HG02884 (cell line): ENCODE results near the gene EPHA8.

ENCODE experiments used
- ATAC-seq: cut with Tn5 transposase; IDR thresholded peaks from one replicate; pipeline ENCODE4 v1.9.1; 2021; ENCODE audit warnings: mild to moderate bottlenecking, moderate library complexity; ENCODE audit not compliant: unreplicated experiment

The EPHA8 gene

DNA sequence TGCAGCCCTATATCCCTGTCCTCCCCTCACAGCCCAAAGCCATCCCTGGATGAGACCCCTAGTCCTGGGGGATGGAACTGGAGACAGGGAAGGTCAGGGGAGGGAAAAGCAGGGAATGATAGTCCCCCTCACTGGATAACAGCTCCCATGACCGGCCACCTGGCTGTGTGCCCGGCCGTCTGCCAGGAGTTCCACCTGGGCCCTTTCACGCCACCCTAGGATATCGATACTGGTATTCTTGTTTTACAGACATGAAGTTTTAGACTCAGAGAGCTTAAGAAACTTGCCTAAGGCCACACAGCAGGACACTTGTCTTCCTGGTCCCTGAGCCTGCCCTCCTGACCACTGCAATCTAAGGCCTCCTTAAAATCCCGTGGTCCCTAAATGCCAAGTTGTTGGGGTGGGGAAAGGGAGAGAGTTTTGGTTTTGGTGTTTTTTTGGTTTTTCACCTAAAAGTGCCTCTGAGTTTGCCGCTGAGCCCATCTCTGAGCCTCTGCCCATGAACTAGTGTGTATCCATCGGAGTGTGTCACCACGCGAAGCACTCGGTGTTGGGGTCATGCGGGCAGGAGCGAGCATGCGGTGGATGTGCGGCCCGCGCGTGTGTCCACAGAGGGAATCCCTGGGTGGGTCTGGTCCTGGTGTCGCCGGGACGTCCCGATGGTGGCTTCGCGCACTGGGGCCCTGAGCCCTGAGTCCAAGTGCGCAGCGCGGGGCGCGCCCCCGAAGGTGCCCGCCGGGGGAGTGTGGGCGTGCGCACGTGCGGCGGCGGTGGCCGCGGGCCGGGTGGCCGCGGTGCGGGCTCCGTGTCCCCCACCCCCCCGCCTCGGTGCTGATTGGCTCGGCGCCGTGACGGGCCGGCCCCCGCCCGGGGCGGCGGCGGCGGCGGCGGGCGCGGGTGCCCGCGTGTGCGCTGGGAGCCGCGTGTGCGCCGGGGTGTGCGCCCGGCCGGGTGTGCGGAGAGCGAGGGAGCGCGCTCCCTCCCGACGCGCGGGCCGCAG, at the start of gene EPHA8:
EPHA8 (plus strand) TSS at position 906 of the 1,000 bp plus-strand sequence. CDS start 147 bp downstream, outside the sequence.
- no peak for ATAC-seq

DNA sequence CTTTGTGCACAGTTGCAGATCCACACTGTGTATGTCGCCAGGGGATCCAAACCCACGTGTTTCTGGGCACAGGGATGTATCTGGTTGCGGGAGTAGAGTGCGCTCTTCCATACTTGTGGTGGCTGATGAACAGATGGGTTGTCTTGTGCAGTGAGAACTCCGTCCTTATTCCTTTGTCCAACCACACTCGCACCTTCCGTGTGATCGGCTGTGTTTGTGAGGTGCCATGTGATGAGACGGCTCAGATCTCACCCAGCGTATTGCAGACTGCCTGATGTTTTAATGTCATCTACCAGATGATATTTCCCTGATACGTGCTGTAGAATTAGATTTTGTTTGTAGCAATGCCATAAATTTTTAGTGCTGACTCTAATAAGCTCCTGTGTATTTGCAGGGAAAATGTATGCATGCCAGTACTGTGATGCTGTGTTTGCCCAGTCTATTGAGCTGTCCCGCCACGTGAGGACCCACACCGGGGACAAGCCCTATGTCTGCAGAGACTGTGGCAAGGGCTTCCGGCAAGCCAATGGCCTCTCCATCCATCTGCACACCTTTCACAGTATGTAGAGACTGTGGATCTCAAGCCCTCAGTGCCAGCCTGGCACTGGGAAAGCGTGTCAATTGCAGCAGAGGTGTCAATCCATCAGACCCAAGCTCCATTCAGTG, 46.2 kb upstream of the EPHA8 start:
- ATAC-seq = no peak

DNA sequence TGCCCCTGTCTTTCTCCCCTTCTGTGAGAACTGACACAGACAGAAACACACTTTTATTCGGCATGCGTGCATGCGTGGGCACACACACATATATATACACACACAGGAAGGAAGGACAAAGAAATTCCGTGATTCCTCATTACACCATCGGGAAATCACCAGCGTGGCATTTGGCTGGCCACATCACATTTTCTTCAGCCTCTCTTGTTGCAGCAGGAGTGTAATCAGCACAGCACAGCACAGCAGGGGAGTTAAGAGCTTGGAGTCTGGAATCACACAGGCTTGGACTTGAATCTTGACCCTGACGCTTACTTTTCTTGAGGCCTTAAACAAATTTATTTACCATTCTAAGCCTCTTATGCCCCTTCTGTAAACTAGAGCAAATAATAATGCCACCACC, 45.3 kb upstream of the EPHA8 start:
- ATAC-seq = no peak

GRCh38 chr1:22518379-22518778, 44.9 kb upstream of the EPHA8 start:
- no peak for ATAC-seq

DNA sequence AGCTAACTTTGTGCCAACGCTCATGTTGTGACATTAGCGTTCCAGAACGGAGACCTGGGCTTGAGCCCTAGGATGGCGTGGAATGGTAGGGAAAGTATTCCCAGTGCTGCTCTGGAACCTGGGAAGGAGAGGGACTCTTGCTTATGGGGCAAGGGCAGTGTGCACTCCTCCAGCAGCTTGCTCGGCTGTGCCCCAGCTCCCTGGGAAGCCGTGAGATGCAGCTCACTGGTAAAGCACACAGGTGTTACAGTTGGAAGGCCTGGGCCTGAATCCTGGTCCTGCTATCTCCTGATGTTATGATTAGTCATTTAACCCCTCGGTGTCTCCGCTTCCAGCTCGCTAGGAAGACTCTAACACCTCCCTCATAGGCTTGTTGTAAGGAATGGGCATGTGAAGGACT, 42.4 kb upstream of the EPHA8 start:
- ATAC-seq = no peak

DNA sequence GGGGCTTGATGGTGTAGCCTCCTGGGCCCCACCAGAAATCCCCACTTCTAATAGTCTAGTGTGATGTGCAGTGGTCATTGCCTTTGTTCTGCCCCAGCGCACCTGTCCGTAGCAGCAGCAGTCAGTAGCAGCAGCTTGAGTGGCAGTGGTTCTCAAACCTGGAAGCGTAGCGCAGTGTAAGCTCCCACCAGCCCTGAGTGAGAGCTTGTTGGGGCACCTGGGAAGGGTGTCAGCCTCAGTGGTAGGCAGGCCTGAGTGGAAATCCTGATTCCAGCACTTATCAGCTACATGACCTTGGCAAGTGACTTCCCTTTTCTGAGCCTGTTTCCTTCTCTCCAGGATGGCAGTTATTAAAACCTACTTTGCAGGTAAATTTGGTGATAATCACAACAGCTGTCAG, 41.6 kb upstream of the EPHA8 start:
- ATAC-seq = no peak

DNA sequence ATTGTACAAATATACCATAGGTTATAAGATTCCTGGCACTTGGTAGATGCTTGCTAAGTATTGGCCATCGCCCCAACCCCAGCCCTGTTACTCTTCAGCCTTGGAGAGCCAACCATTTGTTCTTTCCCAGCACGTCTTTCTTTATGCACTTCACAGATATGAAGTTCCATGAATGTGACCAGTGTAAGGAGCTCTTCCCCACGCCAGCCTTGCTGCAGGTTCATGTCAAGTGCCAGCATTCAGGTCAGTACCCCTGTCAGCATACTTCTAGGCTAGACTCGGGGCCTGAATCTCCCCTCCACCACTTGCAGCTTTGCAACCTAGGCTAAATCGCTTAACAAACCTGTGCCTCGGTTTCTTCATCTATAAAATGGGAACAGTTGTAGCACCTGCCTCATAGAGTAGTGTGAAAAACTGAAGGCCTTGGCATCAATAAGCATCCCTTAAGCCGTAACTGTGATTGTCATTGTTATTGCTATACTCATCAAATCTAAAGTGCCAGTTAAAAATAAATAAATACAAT, 41.0 kb upstream of the EPHA8 start:
- ATAC-seq = no peak

DNA sequence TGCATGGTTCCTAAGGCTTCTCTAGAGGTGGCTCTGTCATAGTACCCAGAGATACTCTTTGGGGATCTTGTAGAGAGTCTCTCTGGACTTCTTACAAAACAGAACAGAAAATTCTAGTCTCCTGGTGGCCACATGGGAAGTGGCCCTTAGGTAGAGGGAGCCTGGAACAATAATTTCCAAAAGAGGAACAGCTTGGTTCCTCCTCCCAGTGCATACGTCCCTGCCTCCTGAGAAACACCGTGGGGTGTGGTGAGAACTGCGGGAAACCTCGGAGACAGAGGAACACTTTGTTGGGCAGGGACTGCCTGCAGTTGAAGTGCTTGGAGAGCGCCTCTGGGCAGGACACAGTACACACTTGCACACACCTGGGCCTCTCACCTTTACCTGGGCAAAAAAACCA, 38.8 kb upstream of the EPHA8 start:
- ATAC-seq = no peak

GRCh38 chr1:22525211-22525610, 38.1 kb upstream of the EPHA8 start:
- ATAC-seq = no peak

GRCh38 chr1:22525646-22526045, 37.6 kb upstream of the EPHA8 start:
- ATAC-seq = no peak

DNA sequence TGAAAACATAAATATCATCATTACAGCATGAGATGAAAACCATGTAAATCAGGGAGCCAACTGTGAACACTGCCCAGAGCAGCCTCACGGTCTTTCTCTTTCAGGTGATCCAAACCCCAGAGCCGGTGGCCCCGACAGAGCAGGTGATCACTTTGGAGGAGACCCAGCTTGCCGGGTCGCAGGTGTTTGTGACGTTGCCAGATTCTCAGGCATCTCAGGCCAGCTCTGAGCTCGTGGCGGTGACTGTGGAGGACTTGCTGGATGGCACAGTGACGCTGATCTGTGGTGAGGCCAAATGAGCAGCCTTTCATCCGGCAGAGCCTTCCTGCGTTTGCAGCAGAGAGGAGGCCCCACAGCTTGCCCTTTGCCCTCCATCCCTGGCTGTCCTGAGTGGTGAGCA, 37.2 kb upstream of the EPHA8 start:
- no peak for ATAC-seq

DNA sequence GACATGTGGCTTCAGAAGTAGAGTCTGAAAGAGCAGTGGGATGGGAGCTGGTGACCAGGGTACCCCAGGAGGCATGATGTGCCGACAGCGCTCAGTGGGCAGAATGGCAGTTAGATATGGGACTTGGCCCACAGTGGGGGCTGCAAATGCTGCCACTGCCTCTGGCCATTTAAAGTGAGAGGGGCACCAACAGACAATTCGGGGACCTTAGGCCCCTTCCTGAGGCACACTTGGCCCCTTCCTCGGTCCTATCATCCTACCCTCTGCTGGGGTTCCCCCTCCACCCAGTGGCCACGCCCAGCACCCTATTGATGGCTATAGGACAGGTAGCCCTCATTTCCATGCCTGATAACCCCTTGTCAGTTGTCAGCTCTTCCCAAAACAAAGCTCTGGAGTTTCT, 36.6 kb upstream of the EPHA8 start:
- no peak for ATAC-seq

DNA sequence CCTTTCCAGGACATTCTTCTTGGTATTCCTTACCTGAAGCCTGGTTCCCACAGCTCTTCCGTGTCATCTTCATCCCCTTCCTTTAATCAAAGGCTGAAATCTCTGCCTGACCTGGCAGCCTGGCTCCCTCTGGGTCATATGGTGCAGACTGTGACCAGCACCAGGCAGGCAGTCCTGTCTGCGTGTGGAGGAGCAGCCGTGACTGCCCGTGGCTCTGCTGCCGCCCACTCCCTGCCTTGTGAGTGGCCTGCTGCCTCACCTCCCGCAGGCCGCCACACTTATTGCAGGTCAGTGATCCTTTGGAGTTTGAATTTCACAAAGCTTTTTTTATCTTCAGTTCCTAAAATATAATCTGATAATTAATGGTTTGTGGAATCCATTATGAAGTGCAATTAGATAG, 36.2 kb upstream of the EPHA8 start:
- ATAC-seq = no peak

DNA sequence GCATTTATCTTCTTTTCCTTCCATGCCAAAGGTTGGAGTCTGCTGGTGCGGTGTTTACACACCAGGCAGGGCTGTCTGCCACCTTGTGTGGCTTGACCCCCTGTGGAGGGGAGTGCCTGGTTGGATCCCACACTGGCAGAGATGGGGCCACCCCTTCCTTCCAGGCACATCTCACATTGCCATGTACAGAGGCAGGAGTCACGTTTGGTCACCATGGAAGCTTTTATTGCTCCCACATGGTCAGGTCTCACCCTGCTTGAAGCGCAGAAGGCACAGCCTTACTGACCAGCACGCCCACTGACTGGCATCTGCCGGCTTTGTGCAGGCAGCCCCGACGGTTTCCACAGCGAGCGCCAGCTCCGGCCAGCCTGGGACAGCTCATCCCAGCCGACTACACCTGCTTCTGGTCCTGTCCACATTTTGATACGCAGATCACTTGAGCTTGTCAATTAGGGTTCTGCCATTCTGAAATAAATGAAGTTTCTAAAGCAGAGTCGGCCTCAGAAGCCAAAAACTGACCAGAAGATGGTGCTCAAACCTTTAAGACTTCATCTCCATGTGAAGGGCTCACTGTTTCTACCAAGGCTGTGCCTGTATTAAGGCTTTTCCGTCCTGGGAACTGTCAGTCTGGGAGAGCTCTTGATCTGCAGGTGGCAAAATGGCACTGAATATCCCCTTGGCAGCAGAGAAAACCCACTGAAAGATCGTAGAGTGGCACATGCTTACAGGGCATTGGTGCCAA, 35.6 kb upstream of the EPHA8 start:
- no peak for ATAC-seq

DNA sequence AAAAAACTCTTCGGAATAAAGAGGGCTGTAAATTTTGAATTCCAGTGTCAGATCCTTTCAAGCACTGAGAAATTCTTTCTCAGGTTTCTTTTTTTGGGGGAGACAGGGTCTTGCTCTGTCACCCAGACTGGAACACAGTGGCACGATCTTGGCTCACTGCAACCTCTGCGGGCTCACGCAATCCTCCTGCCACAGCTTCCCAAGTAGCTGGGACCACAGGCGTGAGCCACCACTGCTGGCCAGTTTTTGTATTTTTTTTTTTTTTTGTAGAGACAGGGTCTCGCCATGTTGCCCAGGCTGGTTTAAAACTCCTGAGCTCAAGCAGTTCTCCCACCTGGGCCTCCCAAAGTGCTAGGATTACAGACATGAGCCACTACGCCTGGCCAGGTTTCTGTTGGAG, 34.8 kb upstream of the EPHA8 start:
- no peak for ATAC-seq

GRCh38 chr1:22529901-22530621, 33.2 kb upstream of the EPHA8 start:
- no peak for ATAC-seq

DNA sequence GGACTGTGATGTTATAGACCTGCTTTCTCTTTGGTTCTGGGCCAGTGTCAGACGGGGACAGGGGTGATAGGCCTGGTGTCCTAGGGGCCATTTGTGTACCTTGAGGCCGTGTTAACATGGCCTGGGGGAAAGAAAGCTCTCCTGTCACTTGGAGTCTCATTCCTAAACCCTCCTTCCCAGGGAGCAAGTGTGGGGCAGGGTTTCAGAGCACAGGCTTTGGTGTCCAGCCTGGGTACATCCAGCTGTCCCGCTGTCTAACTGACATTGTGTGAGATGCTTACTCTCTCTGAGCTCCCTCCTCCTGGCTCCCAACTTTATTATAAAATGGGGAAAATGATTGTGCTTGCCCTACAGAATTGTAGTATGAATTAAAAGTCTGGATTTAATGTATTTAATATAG, 32.6 kb upstream of the EPHA8 start:
- no peak for ATAC-seq

DNA sequence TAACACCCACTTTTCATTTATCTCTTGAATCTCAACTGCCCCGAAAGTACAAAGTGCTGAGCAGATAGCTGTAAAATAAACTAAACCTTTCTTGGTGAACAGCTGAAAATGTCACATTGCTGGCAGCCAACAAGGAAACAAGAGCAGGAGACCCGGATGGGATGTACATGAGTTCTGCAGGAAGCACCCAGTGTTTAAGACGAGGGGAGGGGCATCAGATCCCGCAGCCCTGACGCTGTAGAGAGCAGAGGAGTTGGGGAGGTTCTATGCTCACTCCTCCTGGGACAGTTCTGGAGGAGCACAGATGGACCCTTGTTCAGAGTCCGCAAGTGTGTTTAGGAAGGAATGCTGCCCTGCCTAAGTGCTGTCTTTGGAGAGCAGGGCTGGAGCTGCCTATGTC, 32.0 kb upstream of the EPHA8 start:
- ATAC-seq = no peak

GRCh38 chr1:22533244-22533895, 29.9 kb upstream of the EPHA8 start:
- no peak for ATAC-seq

- ATAC-seq = no peak
Observed at GRCh38 chr1:22534951-22535350, 28.3 kb upstream of the EPHA8 start.
